ENCODE data around the gene APBB1IP. TPM values are rescaled to one million over a fixed set of nuclear protein-coding genes. Genes with fewer than 3 reads are reported as not detected.

APBB1IP gene
- total RNA-seq, 2 experiments from 2014 or later = 75.9 to 76.0 TPM

DNA sequence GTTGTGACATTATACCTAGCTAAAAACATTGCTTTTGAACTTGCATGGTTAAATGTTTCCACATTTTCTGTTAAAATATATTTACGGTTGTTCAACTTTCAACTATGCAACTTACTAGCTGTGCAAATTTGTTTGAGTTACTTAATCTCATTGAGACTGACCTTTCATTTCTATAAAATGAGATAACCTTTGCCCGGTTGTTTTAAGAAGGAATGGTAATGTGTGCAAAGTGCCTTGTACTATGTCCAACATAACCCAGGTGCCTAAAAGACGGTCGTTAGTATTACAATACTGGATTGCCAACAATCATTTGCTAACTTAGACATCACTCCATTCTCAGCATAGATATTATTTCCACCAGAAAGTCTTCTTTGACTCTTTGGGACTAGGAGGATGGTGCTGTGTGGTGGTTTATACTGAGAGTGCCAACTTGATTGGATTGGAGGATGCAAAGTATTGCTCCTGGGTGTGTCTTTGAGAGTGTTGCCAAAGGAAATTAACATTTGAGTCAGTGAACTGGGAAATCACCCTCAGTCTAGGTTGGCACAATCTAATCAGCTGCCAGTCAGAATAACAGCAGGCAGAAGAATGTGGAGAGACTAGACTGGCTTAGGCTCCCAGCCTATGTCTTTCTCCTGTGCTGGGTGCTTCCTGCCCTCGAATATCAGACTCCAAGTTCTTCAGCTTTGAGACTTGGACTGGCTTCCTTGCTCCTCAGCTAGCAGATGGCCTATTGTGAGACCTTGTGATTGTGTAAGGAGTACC is 174.2 kb downstream of the APBB1IP start:
- DNase-seq (no peak), ATAC-seq (no peak)
- Mint-ChIP-seq H3K9me3 (ENCODE audit: insufficient read depth) (no peaks in the 10 kb centered on the region), H3K27me3 (ENCODE audit: low read depth) (peaks cover 7% of the 10 kb centered on the region), H3K4me1 (ENCODE audit: low read depth) (no peaks in the 10 kb centered on the region), H3K36me3 (ENCODE audit: low read depth) (no peaks in the 10 kb centered on the region), H3K4me3 (no peak overlapping the region), H3K27ac (no peak overlapping the region)
- ChIA-PET POLR2A (no interaction called here), CTCF (interaction anchor here (1.5 kb wide), 1 partner anchor 269 kb away, joined by 5 read pairs; no protein-coding TSS in a partner anchor)

Other genes starting within 250 kb of the APBB1IP start
- gene GAD2, start 221.6 kb upstream of the APBB1IP start, total RNA-seq = not detected

Data from activated CD8-positive, alpha-beta T cell treated with anti-CD3 and anti-CD28 coated beads, Interleukin-2, amount 10 ng/mL, durations not matched to agents 7 days and 5 days (primary cell).